CD4-positive, alpha-beta T cell treated with Interleukin-21 for 1 hour (primary cell): ENCODE data around the gene KIF21A.
"Not testable (repeated sequence)": the region's sequence is repeated elsewhere in the genome, so short reads cannot be mapped to it uniquely, and the experiment has no call there.

Experiments used
- DNase-seq: peaks from one replicate; pipeline ENCODE4 v3.0.0-alpha.2; 2020

Gene KIF21A

DNA sequence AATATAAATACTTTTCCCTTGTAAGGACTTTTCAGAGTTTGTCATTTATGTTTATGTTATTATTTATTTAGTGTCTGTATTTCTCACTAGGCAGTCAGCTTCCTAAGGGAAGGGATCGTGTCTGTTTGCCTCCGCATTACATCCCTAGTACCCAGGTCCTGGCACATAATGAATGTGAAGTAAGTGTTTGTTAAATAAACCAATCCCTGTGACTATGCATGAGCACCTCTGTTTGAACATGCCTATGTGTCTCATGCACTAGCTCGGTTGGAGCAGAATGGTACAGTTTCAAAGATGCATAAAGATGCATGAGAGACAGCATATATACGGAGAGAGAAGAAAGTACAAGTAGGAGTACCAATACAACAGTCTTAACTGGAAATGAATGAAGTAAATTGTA is 99.3 kb downstream of the KIF21A start:
- no peak for DNase-seq

DNA sequence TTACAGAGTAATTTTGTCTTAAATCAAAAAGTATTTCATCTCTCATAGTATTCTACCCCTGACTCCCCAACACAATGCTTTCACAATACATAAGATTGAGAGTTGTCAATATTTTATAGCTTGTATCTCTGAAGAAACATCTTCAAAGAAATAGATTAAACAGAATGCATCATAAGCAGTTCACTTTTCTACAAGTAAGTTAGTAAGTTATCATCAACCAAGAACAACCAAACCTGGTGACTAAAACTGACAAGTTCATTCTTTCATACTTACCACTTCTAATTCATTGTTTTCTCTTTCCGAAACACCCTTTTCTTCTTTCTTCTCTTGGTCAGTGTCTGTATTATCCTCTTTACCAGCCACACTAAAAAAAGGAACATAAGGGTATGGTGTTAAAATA is 101.2 kb downstream of the KIF21A start:
- DNase-seq, result no peak

DNA sequence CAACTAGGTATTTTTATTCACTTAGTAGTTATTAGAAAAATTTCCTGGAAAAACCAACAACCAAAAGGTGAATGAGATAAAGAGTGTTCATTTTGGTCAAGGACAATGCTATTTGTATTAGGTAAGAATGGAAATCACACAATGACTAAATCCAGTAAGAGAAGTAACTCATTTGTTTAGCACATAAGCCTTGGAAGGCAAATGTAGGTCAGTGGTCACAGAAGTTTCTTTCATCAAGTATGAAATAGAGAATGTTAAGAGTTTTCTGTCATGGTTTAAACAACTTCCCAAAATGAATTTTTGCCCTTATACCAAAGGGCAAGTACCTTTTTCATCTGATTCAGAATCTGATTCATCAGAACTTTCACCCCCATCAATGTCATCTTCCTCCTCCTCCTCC is 101.7 kb downstream of the KIF21A start:
- no peak for DNase-seq

DNA sequence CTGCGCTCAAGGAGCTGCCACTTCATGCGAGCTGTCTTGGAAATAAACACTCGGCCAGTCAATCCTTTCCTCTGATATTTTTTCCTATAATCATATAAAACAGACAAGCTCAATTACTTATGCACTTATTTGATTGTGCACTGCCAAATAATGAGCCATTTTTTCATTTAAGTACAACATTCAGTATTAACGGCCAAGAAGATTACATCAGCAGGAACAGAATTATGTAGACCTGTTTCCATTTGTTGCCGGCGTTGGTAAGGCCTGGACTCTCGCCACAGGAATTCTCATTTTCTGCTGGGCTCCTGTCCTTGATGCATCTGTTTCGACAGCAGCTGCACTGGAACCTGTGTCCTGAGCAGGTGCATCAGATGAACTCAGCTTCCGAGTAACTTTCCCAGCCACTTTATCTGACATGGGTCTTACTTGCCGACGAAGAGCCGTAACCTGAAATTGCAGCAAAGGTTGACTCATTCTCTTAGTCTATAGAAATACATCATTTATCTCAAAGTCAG is 110.2 kb downstream of the KIF21A start:
- no peak for DNase-seq

DNA sequence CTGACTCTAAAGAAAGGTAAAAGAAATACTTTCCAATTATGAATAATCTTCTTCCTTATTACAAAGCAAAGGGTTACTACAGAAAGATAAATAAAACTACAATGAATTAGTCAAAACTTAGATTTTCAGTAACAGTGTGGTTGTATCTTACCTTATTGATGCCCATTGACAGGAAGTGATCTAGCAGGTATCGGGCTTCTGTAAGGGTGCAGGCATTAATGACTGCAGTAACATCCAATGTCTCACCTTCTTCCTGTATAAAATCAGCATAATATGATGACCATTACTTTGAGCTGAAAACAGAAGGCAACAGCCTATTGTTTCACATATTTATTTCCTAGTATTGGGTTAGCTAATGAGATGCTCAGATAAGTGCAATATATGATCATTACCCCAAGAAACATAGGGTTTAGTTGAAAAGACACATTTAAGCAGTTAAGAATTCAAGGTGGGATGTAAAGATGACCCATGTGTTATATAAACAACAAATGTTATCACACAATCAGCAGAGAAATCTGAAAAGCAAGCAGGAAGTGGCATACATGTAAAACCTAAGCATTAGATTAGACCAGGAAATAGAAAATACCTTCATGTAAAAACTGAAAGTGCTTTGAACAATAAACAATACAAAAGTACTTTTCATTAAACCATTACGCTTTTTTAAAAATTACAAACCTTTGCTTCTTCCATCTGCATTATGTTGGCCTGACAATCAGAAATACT is 111.2 kb downstream of the KIF21A start:
- peak; percentile 40 for DNase-seq

DNA sequence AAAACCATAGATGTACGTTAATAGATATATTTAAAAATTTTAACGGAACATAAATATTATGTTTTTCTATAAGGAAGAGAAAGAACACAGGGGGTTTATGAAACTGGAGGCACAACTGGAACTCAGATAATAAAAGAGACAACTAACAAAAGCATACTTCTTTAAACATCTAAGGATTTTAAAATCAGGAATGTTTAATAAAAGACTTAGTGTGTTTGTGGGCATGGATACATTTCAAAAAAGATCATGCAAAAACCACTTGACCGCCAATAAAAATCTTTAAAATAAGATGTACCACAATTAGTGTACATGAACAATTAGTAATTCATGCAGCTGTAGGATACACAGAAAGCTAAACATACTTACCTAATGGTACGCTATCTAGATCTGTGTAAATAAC is 113.0 kb downstream of the KIF21A start:
- DNase-seq, result no peak

DNA sequence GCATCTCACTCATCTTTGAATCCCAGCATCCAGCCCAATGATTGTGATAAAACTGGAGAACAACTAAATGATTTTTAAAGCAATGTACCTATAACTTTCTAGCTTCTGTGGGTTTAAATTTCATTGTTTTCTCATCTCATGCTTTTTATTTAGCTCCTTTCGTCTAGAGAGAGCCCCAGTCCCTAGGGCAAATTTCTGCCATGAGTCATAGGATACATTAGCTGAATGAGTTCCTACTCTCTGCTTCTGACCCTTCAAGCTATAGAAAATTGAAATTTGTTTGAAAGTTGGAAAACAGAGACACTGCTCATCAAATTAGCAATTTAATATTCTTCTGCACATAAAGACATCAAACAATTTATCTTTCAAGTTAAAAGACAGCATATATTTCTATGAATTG is 113.9 kb downstream of the KIF21A start:
- DNase-seq, result no peak

DNA sequence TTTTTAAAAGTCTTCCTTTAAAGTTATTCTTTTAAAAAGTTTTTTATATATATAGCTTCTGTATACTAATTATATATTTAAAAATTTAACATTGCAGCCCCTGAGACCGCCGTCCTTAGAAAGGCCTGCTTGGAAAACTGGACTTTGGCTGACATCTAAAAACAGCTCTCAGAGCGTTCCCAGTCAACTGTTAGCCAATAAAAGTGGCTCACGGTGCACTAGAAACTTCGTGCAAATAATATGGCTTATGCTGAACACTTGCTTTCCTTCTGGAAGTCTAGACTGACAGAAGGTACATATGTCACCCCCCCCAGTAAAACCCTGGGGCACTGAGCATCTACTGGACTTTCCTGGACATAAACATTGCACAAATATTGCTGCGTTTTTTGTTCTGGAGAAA is 115.0 kb downstream of the KIF21A start:
- DNase-seq, result no peak

DNA sequence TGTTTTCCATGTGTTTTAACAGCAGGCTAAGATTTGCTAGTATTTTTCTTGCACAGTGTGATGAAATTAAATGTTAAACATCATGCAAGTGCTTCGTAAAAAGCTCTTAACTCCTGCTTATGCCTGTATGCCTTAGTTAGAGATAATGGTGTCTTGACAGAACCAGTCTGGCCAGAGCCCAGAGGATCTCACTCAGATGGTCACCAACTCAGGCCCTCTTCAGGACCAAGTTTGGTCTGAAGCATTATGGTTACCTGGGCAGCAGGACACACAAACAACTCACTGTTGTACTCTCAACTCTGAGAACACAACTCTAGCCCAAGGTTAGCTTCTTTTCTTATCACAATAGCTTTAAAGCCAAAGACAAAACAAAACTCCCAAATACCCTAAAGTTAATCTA is 115.4 kb downstream of the KIF21A start:
- no peak for DNase-seq

DNA sequence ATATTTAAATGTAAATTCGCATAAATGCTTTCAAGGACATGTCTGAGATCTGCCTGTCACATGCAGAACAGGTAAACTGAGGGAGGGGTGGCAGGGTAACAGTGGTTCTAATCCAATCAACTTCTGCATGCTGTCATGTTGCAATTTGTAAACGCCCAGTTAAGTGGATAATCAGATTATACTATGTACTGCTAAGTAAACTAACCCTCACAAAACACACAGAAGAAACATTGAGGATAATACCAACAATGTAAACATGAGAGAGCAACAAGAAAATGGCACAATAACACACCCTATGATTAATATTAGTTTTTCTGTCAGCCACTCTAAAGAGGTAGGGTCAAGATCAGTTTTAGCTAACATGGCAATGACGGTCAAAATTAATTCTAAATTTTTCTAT is 123.7 kb downstream of the KIF21A start:
- DNase-seq, result no peak

DNA sequence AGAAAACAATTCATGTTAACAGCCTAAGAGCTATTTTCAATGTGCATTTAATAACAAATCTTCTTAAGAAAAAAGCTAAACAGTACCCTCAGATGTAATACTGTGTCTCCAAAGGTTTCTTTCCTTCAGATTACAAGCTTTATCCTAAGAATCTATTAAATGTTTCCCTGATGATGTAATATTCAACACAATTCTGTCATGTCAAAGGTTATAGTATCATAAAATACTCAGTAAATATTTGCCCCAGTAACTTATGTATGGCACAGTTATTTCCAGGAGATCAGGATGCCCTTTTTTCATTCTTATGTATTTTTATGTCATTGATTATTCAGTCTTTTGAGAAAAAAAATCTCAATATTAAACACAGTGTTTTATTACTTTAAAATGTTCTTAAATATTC is 128.4 kb downstream of the KIF21A start:
- no peak for DNase-seq

DNA sequence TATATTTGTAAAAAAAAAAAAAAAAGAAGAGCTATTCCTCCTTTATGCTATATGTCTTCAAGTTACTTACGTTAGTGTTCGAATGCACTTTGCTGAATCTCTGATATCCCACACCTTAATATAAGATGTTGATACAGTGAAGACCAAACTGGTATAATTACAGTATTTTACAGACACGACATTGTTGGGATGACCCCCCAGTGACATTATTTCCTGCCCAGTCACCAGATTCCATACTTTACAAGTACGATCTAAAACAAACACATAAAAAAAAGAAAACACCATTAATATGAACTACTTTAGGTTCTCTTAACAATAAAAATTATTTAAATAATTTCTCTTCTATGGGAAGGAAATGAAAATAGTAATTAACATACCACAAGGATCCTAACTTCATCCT is 133.4 kb downstream of the KIF21A start:
- DNase-seq, result no peak

DNA sequence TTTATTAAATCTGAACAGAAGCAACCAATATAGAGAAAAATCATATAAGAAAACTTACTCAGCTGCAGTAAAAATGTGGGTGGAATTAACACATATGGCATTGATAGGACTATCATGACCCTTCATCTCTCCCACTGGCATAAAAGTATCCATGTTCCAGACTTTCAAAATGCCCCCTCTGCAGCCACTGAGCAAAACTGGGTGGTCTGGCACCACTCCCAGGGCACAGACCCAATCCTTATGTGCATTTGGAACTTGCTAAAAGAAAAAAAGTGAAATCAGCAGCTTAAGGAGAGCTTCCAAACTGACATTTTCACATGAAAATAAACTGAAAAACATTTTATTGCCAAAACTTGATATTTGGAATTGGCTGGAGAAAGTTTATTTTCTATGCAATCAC is 141.5 kb downstream of the KIF21A start:
- DNase-seq, result no peak

DNA sequence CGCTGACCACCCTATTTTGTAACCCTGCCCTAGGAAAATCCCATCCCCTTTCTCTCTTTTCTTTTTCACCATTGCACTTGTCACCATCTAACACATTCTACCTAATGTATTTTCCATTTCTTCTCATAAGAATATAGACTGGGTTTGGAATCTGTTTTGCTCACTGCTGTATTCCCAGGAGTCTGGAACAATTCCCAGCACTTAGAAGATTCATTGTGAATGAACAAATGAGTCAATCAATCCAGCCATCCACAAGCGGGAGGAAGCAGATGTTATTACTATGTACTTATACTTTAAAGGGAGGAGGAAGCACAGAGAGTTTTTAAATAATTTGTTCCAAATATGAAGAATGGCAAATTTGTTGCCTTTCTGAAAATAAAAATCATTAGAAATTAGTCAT is 142.1 kb downstream of the KIF21A start:
- DNase-seq, result no peak

DNA sequence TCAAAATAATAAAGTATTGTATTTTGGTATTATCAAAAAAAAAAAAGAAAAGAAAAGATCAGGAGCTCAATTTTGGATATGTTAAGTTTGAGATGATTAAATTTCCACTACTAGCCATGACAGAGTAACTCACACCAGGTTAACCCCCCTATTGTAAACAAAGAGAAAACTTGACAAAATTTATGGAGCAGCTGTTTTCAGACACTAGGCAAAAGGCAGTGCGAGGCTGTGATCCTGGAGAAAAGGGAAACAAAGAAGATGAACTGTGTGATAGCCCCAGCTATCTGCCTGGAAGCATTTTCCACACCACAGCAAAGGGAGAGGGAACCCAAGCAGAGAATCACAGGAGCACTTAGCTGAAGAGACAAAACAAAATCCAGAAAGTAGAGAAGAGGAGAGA is 145.0 kb downstream of the KIF21A start:
- no peak for DNase-seq

DNA sequence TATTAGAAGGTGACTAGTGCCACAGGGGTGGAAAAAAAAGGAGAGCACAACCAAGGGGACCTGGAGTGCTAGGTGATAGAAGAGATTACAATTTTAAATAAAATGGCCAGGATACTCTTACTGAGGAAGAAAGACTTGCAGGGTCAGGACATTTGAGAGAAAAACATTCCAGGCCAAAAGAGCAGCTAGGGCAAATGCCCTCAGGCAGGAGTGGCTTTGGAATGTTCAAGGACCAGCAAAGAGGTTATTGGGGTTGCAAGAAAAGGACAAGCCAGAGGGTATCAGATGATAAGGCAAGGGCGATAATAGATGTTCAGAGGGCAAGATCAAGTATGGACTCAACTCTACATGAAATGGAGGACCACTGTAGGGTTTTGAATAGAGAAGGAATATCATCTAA is 146.4 kb downstream of the KIF21A start:
- DNase-seq, result no peak

DNA sequence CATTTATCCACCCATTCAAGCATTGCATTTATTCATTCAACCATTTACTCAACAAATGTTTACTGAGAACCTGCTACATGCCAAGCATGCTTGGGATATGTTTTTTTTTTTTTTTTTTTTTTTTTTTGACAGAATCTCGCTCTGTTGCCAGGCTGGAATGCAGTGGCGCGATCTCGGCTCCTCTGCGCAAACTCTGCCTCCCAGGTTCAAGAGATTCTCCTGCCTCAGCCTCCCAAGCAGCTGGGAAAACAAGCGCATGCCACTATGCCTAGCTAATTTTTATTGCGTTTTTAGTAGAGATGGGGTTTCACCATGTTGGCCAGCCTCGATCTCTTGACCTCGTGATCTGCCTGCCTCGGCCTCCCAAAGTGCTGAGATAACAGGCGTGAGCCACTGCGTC is 147.3 kb downstream of the KIF21A start:
- DNase-seq, result not testable (repeated sequence)

DNA sequence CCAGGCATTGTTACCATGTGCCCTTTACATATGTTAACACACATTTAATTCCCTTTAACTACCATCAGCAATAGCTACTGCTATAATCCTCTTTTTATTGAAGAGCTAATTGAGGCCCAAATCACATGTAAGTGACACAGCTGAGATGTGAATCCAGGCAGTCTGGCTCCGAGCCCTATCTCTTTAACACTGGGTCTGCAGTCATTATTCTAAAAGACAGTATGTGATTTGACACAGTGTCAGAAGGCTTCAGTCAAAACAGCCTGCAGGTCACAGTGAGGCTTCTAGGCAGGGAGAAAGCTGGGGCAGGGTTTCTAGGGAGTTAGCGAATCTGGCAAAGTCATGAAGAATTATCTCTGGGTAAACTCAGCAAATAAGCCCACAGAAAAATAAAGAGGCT is 148.2 kb downstream of the KIF21A start:
- no peak for DNase-seq

DNA sequence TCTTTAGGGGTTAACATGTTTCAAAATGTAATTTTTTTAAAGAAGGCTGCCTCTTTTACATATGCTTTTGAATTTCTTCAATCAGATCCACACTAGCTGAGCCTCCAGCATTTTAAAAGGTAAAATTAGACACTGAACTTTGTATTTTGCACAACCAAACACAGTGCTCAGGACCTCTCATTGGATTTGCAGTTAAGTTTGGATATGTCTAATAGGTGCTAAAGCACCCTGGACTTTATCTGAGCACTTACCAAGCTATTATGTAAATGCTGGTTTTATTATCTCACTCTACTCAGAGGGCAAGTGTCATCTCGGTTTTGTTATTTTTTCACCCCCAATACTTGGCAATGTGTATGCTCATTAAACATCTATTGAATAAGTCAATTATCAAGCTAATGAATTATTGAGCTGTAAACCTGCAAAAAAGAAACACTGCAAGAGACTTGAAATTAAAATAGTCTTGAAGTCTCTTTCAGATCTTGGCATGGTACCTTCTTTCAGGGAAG is 150.7 kb downstream of the KIF21A start:
- DNase-seq, result no peak

DNA sequence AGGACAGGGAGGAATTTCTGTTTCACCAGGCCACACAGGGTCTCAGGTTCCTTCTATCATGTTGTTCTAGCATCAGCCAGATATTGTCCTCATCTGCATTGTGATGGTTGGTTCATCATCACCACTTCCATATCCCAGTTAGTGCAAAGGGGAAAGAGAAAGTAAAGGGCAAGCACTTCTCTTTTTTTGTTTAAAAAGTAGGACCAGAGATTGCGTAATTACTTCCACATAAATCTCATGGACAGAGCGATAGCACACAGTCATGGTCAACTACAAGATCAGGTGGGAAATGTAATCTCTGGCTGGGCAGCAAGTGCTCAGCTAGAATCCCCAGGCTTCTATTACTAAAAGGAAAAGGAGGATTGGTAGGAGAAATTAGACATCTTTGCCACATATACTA is 155.1 kb downstream of the KIF21A start:
- DNase-seq, result no peak

DNA sequence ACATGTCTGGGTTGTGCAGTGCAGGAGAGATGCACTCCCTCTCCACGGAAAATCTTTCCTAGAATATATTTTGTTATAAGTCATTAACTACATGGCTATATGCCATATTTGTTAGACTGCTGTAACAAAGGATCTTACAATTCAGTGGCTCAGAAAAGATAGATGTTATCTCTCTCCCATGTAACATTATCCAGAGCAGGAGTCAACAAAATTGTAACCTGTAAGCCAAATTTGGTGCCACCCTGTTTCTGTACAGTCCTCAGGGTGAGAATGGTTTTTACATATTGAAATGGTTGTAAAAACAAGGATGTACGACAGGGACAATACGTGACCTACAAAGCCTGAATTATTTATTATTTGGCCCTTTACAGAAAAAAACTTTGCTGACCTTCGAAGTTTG is 155.5 kb downstream of the KIF21A start:
- DNase-seq, result no peak

DNA sequence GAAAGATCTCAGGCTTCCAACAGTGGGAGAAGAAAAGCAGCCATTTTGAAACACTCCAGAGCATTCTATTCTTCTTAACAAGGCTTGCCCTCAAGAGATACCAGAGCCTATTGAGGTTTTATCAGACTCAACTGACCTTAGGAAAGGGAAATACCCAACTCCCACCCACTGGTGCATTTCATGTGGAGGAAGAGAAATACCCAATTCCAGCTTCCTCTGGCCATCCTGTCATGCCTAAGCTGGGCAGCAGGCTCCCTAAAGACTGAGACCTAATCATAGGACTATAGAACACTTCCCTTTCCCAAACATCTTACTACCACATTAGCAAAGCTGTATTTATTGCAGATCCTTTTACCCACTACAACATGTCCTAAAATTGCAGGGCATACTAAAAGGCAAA is 164.5 kb downstream of the KIF21A start:
- DNase-seq, result no peak

DNA sequence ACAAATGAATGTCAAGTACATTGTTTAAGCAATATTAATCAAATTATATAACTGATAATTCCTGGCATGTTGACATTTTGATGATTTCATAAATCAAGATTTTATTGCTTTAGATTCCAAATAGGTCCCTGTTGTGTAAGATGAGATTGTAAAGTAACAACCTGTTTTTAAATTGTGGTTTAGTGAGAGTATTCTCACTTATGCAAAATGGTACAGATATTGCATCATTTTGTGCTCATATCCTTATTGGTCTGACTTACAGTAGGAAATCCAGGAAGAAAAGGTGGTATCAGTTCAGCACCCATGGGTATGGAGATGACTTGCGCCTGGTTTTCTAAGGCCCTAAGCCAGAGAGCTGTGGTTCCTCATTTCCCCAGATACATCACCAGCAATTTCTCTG is 165.5 kb downstream of the KIF21A start:
- no peak for DNase-seq

DNA sequence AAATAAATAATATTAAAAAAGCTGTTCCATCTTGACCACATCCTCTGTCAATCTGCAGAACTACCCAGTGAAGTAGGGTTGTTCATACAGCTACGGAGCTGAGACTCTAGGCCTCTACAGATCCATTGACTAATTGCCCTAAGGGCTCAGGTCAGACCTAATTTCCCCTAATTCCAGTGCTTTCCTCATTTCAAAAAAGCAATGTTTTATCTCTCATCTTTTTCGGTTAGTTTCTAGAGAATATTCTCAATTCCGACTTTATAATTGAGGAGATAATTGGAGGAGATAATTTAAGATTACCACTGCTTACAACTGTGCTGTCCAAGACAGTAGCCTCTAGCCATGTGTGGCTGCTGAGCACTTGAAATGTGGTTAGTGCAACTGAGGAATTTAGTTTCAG is 167.1 kb downstream of the KIF21A start:
- DNase-seq, result no peak
